ENCODE results near the gene FAM136A. TPM values are rescaled to one million over a fixed set of nuclear protein-coding genes. Genes with fewer than 3 reads are reported as not detected.
A peak's percentile ranks its signal among the peaks of the same experiment; 100 is the strongest.

FAM136A gene
- total and polyA plus RNA-seq, 10 of the 15 experiments (the other 5 are each of a cell fraction or from before 2014, with no cell fraction given), result 69.3 to 173 (median 107) TPM

DNA sequence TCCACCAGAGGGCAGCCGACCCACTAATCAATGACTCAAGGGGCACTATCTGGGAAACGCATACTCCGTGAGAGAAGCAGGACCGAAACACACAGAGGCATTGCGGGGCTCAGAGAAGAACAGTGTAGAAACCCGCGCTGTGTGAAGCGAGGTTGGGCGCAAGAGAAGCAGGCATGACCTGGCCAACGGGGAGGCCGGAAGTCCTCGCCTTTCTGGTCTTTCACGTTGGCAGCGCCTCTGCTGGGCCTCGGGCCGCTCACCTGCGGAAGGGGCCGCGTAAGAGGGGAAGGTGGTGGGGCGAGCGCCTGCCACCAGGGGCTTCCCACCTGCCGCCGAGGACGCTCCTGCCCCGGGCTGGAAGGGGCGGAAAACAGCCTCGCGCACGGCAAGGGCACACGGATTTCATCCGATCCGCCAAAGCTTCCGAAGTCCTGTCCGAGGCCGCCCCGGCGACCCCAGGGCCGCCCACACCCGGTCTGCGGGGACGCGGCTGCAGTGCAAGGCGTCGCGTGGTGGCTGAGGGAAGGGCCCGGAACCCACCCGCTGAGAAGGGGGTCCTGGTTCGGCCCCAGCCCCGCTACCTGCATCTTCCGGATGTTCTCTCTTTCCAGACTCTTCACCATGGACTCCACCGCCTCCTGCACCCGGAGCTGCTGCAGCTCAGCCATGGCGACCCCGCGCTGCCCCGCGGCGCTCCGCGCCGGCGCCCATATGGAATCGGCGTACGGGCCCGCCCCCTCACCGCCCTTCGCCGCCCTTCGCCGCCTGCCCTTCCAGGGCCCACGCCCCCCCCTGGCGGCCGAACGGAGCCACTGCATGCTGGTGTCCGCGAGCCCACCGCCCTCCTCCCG lies at the start of gene FAM136A (continued):
- TF ChIP-seq, protein P1, sequence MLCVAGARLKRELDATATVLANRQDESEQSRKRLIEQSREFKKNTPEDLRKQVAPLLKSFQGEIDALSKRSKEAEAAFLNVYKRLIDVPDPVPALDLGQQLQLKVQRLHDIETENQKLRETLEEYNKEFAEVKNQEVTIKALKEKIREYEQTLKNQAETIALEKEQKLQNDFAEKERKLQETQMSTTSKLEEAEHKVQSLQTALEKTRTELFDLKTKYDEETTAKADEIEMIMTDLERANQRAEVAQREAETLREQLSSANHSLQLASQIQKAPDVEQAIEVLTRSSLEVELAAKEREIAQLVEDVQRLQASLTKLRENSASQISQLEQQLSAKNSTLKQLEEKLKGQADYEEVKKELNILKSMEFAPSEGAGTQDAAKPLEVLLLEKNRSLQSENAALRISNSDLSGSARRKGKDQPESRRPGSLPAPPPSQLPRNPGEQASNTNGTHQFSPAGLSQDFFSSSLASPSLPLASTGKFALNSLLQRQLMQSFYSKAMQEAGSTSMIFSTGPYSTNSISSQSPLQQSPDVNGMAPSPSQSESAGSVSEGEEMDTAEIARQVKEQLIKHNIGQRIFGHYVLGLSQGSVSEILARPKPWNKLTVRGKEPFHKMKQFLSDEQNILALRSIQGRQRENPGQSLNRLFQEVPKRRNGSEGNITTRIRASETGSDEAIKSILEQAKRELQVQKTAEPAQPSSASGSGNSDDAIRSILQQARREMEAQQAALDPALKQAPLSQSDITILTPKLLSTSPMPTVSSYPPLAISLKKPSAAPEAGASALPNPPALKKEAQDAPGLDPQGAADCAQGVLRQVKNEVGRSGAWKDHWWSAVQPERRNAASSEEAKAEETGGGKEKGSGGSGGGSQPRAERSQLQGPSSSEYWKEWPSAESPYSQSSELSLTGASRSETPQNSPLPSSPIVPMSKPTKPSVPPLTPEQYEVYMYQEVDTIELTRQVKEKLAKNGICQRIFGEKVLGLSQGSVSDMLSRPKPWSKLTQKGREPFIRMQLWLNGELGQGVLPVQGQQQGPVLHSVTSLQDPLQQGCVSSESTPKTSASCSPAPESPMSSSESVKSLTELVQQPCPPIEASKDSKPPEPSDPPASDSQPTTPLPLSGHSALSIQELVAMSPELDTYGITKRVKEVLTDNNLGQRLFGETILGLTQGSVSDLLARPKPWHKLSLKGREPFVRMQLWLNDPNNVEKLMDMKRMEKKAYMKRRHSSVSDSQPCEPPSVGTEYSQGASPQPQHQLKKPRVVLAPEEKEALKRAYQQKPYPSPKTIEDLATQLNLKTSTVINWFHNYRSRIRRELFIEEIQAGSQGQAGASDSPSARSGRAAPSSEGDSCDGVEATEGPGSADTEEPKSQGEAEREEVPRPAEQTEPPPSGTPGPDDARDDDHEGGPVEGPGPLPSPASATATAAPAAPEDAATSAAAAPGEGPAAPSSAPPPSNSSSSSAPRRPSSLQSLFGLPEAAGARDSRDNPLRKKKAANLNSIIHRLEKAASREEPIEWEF (IDR thresholded peaks at IDR 0.05; ENCODE audit: insufficient replicate concordance, low read depth, low read length), result peak; percentile 20
- TF ChIP-seq, protein P2, sequence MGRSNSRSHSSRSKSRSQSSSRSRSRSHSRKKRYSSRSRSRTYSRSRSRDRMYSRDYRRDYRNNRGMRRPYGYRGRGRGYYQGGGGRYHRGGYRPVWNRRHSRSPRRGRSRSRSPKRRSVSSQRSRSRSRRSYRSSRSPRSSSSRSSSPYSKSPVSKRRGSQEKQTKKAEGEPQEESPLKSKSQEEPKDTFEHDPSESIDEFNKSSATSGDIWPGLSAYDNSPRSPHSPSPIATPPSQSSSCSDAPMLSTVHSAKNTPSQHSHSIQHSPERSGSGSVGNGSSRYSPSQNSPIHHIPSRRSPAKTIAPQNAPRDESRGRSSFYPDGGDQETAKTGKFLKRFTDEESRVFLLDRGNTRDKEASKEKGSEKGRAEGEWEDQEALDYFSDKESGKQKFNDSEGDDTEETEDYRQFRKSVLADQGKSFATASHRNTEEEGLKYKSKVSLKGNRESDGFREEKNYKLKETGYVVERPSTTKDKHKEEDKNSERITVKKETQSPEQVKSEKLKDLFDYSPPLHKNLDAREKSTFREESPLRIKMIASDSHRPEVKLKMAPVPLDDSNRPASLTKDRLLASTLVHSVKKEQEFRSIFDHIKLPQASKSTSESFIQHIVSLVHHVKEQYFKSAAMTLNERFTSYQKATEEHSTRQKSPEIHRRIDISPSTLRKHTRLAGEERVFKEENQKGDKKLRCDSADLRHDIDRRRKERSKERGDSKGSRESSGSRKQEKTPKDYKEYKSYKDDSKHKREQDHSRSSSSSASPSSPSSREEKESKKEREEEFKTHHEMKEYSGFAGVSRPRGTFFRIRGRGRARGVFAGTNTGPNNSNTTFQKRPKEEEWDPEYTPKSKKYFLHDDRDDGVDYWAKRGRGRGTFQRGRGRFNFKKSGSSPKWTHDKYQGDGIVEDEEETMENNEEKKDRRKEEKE (IDR thresholded peaks at IDR 0.05), result no peak
- TF ChIP-seq SMAD1 (IDR thresholded peaks at IDR 0.05; ENCODE audit: low read depth, partially characterized antibody), result no peak
- TF ChIP-seq EED (IDR thresholded peaks at IDR 0.05; ENCODE audit: low read depth), result no peak
- TF ChIP-seq RBBP5 (conservative IDR thresholded peaks at IDR 0.05), result no peak
- 0 out of 2 replicates have a peak, but pooled peaks have one; percentile 24 for TF ChIP-seq STAT1 (conservative IDR thresholded peaks at IDR 0.05)
- no peak for TF ChIP-seq FOS (IDR thresholded peaks at IDR 0.05; ENCODE audit: borderline replicate concordance, extremely low read depth, insufficient read length)
- TF ChIP-seq POLR2AphosphoS5 (IDR thresholded peaks at IDR 0.05; ENCODE audit: low read length), result peak; percentile 70
- TF ChIP-seq BHLHE40 (IDR thresholded peaks at IDR 0.05; ENCODE audit: borderline replicate concordance in 1 of 2, low read depth in 2 of 2, low read length in 1 of 2), result peak; percentile 31 to 64; a peak in 3 of 4 replicates
- TF ChIP-seq, protein P3, sequence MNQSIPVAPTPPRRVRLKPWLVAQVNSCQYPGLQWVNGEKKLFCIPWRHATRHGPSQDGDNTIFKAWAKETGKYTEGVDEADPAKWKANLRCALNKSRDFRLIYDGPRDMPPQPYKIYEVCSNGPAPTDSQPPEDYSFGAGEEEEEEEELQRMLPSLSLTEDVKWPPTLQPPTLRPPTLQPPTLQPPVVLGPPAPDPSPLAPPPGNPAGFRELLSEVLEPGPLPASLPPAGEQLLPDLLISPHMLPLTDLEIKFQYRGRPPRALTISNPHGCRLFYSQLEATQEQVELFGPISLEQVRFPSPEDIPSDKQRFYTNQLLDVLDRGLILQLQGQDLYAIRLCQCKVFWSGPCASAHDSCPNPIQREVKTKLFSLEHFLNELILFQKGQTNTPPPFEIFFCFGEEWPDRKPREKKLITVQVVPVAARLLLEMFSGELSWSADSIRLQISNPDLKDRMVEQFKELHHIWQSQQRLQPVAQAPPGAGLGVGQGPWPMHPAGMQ (IDR thresholded peaks at IDR 0.05; ENCODE audit: borderline replicate concordance), result no peak
- TF ChIP-seq PAX8 (IDR thresholded peaks at IDR 0.05), result no peak
- TF ChIP-seq, protein P4, sequence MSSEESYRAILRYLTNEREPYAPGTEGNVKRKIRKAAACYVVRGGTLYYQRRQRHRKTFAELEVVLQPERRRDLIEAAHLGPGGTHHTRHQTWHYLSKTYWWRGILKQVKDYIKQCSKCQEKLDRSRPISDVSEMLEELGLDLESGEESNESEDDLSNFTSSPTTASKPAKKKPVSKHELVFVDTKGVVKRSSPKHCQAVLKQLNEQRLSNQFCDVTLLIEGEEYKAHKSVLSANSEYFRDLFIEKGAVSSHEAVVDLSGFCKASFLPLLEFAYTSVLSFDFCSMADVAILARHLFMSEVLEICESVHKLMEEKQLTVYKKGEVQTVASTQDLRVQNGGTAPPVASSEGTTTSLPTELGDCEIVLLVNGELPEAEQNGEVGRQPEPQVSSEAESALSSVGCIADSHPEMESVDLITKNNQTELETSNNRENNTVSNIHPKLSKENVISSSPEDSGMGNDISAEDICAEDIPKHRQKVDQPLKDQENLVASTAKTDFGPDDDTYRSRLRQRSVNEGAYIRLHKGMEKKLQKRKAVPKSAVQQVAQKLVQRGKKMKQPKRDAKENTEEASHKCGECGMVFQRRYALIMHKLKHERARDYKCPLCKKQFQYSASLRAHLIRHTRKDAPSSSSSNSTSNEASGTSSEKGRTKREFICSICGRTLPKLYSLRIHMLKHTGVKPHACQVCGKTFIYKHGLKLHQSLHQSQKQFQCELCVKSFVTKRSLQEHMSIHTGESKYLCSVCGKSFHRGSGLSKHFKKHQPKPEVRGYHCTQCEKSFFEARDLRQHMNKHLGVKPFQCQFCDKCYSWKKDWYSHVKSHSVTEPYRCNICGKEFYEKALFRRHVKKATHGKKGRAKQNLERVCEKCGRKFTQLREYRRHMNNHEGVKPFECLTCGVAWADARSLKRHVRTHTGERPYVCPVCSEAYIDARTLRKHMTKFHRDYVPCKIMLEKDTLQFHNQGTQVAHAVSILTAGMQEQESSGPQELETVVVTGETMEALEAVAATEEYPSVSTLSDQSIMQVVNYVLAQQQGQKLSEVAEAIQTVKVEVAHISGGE (CRISPR knock-in tag; IDR thresholded peaks at IDR 0.05), result no peak
- no peak for TF ChIP-seq BMI1 (IDR thresholded peaks at IDR 0.05; ENCODE audit: borderline replicate concordance)
- TF ChIP-seq JUNB (IDR thresholded peaks at IDR 0.05), result no peak
